ENCODE results near the gene FMNL3. TPM values are rescaled to one million over a fixed set of nuclear protein-coding genes. Genes with fewer than 3 reads are reported as not detected.
A peak's percentile ranks its signal among the peaks of the same experiment; 100 is the strongest.

Gene FMNL3
- total and polyA plus RNA-seq, 5 experiments from 2014 or later, result 7.6 to 36.5 (median 12.1) TPM

GRCh38 chr12:49661746-49662145 lies 45.5 kb downstream of the FMNL3 start:
- Mint-ChIP-seq H3K36me3 (peaks cover 13 to 35% (median 32%) of the 10 kb centered on the region in 3 donors), H3K4me1 (peaks cover 55 to 88% (median 79%) of the 10 kb centered on the region in 4 donors), H3K9me3 (peaks cover 0 to 3% (median 0%) of the 10 kb centered on the region in 9 donors), H3K27me3 (no peaks in the 10 kb centered on the region), H3K4me3 (peak overlapping the region in 9 of 10 donors; percentile 78 to 88 (median 84)), H3K27ac (peak overlapping the region; percentile 92 to 99 (median 98))
- POLR2A ChIA-PET, result interaction anchor here (1.1 to 4.7 kb wide), 6 partner anchors 11 to 165 kb away, joined by 3 to 73 read pairs (median 11); partner anchors contain the start of gene FMNL3
- ATAC-seq (no peak), DNase-seq (no peak)

- no peaks in the 10 kb centered on the region for H3K27me3 Mint-ChIP-seq
- ATAC-seq (no peak), DNase-seq (no peak)
- H3K9me3 Mint-ChIP-seq, result peaks cover 0 to 3% (median 0%) of the 10 kb centered on the region in 9 donors
- H3K27ac Mint-ChIP-seq, result peak overlapping the region in 9 of 10 donors; percentile 92 to 99 (median 98)
- POLR2A ChIA-PET, result interaction anchor here (2.3 to 4.7 kb wide), 2 partner anchors 11 kb away, joined by 11 to 73 read pairs; no protein-coding TSS in a partner anchor
- peaks cover 13 to 33% (median 28%) of the 10 kb centered on the region in 3 donors for H3K36me3 Mint-ChIP-seq
- H3K4me3 Mint-ChIP-seq, result peak overlapping the region in 9 of 10 donors; percentile 52 to 88 (median 84)
- peaks cover 59 to 90% (median 80%) of the 10 kb centered on the region in 4 donors for H3K4me1 Mint-ChIP-seq
These were observed 46.0 kb downstream of the FMNL3 start for GRCh38 chr12:49661191-49661590.

- peak overlapping the region in 5 of 10 donors; percentile 5 to 99 (median 56) for H3K27ac Mint-ChIP-seq
- H3K4me1 Mint-ChIP-seq, result peaks cover 53 to 90% (median 76%) of the 10 kb centered on the region in 4 donors
- ATAC-seq, result no peak
- H3K27me3 Mint-ChIP-seq, result no peaks in the 10 kb centered on the region
- H3K9me3 Mint-ChIP-seq, result peaks cover 0 to 3% (median 0%) of the 10 kb centered on the region in 9 donors
- H3K36me3 Mint-ChIP-seq, result peaks cover 13 to 30% (median 24%) of the 10 kb centered on the region in 3 donors
- no peak overlapping the region for H3K4me3 Mint-ChIP-seq
- POLR2A ChIA-PET, result interaction anchor here (2.3 to 4.7 kb wide), 2 partner anchors 10 to 13 kb away, joined by 11 to 73 read pairs; no protein-coding TSS in a partner anchor
- DNase-seq, result no peak
These were observed 47.5 kb downstream of the FMNL3 start for GRCh38 chr12:49659753-49660152.

- H3K36me3 Mint-ChIP-seq, result peaks cover 13 to 36% (median 32%) of the 10 kb centered on the region in 3 donors
- POLR2A ChIA-PET, result interaction anchor here (1.2 kb wide), 1 partner anchor 13 kb away, joined by 3 read pairs; no protein-coding TSS in a partner anchor
These were observed 48.9 kb downstream of the FMNL3 start for GRCh38 chr12:49658276-49658675.

GRCh38 chr12:49655595-49656236 lies 51.5 kb downstream of the FMNL3 start:
- peaks cover 25 to 75% (median 41%) of the 10 kb centered on the region in 4 donors for H3K4me1 Mint-ChIP-seq
- peak overlapping the region in 8 of 10 donors; percentile 27 to 68 (median 58) for H3K4me3 Mint-ChIP-seq
- peaks cover 7 to 38% (median 20%) of the 10 kb centered on the region in 3 donors for H3K36me3 Mint-ChIP-seq
- H3K27me3 Mint-ChIP-seq, result no peaks in the 10 kb centered on the region
- H3K9me3 Mint-ChIP-seq, result no peaks in the 10 kb centered on the region
- H3K27ac Mint-ChIP-seq, result peak overlapping the region in 9 of 10 donors; percentile 20 to 90 (median 80)
- POLR2A ChIA-PET, result interaction anchor here (0.6 to 3.6 kb wide), 6 partner anchors 9 to 509 kb away, joined by 3 to 23 read pairs (median 4); partner anchors contain the start of gene FMNL3
- ATAC-seq, result peak in 1 of 2 donors; percentile 17
- DNase-seq, result no peak

More at GRCh38 chr12:49658276-49658675, 48.9 kb downstream of the FMNL3 start:
- peak overlapping the region in 1 of 10 donors; percentile 23 for H3K4me3 Mint-ChIP-seq
- peaks cover 45 to 84% (median 64%) of the 10 kb centered on the region in 4 donors for H3K4me1 Mint-ChIP-seq
- no peaks in the 10 kb centered on the region for H3K27me3 Mint-ChIP-seq
- DNase-seq, result no peak
- no peak for ATAC-seq
- H3K27ac Mint-ChIP-seq, result peak overlapping the region in 9 of 10 donors; percentile 21 to 90 (median 75)
- H3K9me3 Mint-ChIP-seq, result peaks cover 0 to 3% (median 0%) of the 10 kb centered on the region in 9 donors

GRCh38 chr12:49654715-49655114 lies 52.5 kb downstream of the FMNL3 start:
- ATAC-seq (no peak), DNase-seq (no peak)
- POLR2A ChIA-PET, result interaction anchor here (0.6 to 3.6 kb wide), 6 partner anchors 8 to 52 kb away, joined by 3 to 23 read pairs (median 5); partner anchors contain the start of gene FMNL3
- Mint-ChIP-seq H3K9me3 (no peaks in the 10 kb centered on the region), H3K27me3 (no peaks in the 10 kb centered on the region), H3K4me3 (no peak overlapping the region), H3K4me1 (peaks cover 22 to 72% (median 35%) of the 10 kb centered on the region in 4 donors), H3K36me3 (peaks cover 7 to 48% (median 17%) of the 10 kb centered on the region in 3 donors), H3K27ac (peak overlapping the region in 4 of 10 donors; percentile 25 to 72 (median 49))

GRCh38 chr12:49652921-49653520 lies 54.2 kb downstream of the FMNL3 start:
- Mint-ChIP-seq H3K36me3 (peaks cover 5 to 47% (median 9%) of the 10 kb centered on the region in 3 donors), H3K9me3 (no peaks in the 10 kb centered on the region), H3K4me3 (no peak overlapping the region), H3K27me3 (no peaks in the 10 kb centered on the region), H3K4me1 (peaks cover 26 to 80% (median 43%) of the 10 kb centered on the region in 4 donors), H3K27ac (peak overlapping the region in 2 of 10 donors; percentile 2 to 42)
- POLR2A ChIA-PET, result interaction anchor here (2.1 kb wide), 1 partner anchor 54 kb away, joined by 8 read pairs; the partner anchor contains the start of gene FMNL3
- ATAC-seq, result no peak
- DNase-seq, result no peak

- Mint-ChIP-seq H3K27me3 (no peaks in the 10 kb centered on the region), H3K9me3 (no peaks in the 10 kb centered on the region), H3K36me3 (peaks cover 0 to 45% (median 8%) of the 10 kb centered on the region in 3 donors), H3K4me3 (no peak overlapping the region), H3K4me1 (peaks cover 20 to 78% (median 39%) of the 10 kb centered on the region in 4 donors), H3K27ac (peak overlapping the region in 6 of 10 donors; percentile 4 to 49 (median 19))
- ATAC-seq, result no peak
- no peak for DNase-seq
- POLR2A ChIA-PET, result interaction anchor here (1.5 to 2.0 kb wide), 2 partner anchors 11 to 23 kb away, joined by 4 to 5 read pairs; no protein-coding TSS in a partner anchor
These were observed 55.4 kb downstream of the FMNL3 start for GRCh38 chr12:49651855-49652254.

- Mint-ChIP-seq H3K36me3 (peaks cover 0 to 61% (median 12%) of the 10 kb centered on the region in 3 donors), H3K27me3 (no peaks in the 10 kb centered on the region), H3K9me3 (no peaks in the 10 kb centered on the region), H3K4me3 (no peak overlapping the region), H3K27ac (peak overlapping the region in 9 of 10 donors; percentile 9 to 72 (median 33)), H3K4me1 (peaks cover 19 to 73% (median 36%) of the 10 kb centered on the region in 4 donors)
- DNase-seq (no peak), ATAC-seq (no peak)
- POLR2A ChIA-PET, result interaction anchor here (1.7 to 3.2 kb wide), 4 partner anchors 11 to 53 kb away, joined by 6 to 18 read pairs (median 10); no protein-coding TSS in a partner anchor
These were observed 57.3 kb downstream of the FMNL3 start for GRCh38 chr12:49649892-49650291.

- POLR2A ChIA-PET, result interaction anchor here (0.6 to 3.2 kb wide), 5 partner anchors 11 to 723 kb away, joined by 3 to 18 read pairs (median 10); no protein-coding TSS in a partner anchor
- Mint-ChIP-seq H3K27me3 (no peaks in the 10 kb centered on the region), H3K4me3 (no peak overlapping the region), H3K27ac (peak overlapping the region in 8 of 10 donors; percentile 20 to 83 (median 62)), H3K4me1 (peaks cover 21 to 73% (median 39%) of the 10 kb centered on the region in 4 donors), H3K9me3 (no peaks in the 10 kb centered on the region), H3K36me3 (peaks cover 0 to 56% (median 10%) of the 10 kb centered on the region in 3 donors)
- DNase-seq (no peak), ATAC-seq (no peak)
These were observed 57.8 kb downstream of the FMNL3 start for GRCh38 chr12:49649445-49649844.

GRCh38 chr12:49648712-49649003 lies 58.5 kb downstream of the FMNL3 start:
- Mint-ChIP-seq H3K27me3 (no peaks in the 10 kb centered on the region), H3K36me3 (peaks cover 0 to 50% (median 10%) of the 10 kb centered on the region in 3 donors), H3K4me3 (no peak overlapping the region), H3K9me3 (no peaks in the 10 kb centered on the region), H3K27ac (peak overlapping the region in 9 of 10 donors; percentile 51 to 88 (median 68)), H3K4me1 (peaks cover 20 to 71% (median 42%) of the 10 kb centered on the region in 4 donors)
- POLR2A ChIA-PET, result interaction anchor here (0.6 to 3.2 kb wide), 11 partner anchors 11 to 722 kb away, joined by 3 to 18 read pairs (median 6); partner anchors contain the start of gene FMNL3
- ATAC-seq (no peak), DNase-seq (no peak)

Data from naive thymus-derived CD8-positive, alpha-beta T cell (primary cell).